GM12891 (cell line): ENCODE measurements around the gene DLL3.

ENCODE experiments used
- POLR2A ChIP-seq: IDR thresholded peaks from 2 replicates; pipeline ENCODE4 v1.6.1; 2011; ENCODE audit warnings: low read depth, low read length, control low read depth
- POLR2AphosphoS5 ChIP-seq: IDR thresholded peaks from 2 replicates; pipeline ENCODE4 v1.6.1; 2011; ENCODE audit warnings: low read depth, low read length, control low read depth

DNA sequence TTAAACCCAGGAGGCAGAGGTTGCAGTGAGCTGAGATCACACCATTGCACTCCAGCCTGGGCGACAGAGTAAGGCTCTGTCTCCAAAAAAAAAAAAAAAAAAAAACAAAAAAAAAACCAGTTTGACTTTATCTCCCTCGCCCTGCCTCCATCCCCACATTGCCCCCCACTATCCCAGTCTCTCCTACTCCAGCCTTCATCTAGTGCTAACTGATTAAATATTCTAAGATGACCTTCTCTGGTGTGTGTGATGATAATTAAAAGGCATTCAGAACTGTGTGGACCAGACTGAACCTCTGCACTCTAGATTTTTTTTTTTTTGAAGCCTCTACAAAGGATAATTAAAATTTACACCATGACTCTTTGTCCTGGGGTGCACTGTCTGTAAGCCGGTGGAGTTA is 6.0 kb upstream of the DLL3 start:
- TF ChIP-seq POLR2A = no peak
- no peak for TF ChIP-seq POLR2AphosphoS5
